22Rv1 (cell line): ENCODE results near the gene AQR.

Source experiments
- ZFX ChIP-seq: fragments of 450-650 bp; IDR thresholded peaks from 2 replicates; pipeline ENCODE4 v1.6.1; 2017; ENCODE audit warnings: antibody characterized with exemption, borderline replicate concordance
- TF ChIP-seq, protein P1 (sequence below): fragments of 450-650 bp; IDR thresholded peaks from 2 replicates; pipeline ENCODE4 v1.5.1; 2017; ENCODE audit warnings: mild to moderate bottlenecking

DNA sequence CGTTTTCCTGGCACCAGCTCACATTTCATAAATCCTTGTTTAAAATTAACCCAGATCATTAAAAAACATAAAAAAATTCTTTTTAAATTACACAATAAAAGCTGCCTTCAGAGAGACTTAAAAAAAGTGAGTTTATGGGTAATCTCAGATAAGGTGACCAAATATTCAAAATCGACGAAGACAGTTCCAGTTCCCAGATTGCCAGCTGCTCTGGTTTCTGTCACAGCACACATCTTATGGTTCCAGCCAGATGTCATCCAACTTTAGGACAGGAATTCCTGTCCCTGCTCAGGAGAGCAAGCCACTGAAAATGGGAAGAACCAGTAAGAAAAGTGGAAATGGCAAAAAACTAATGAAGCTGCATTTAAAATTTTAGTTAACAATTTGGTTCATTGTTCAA lies 34.4 kb upstream of the AQR start:
- TF ChIP-seq, protein P1, sequence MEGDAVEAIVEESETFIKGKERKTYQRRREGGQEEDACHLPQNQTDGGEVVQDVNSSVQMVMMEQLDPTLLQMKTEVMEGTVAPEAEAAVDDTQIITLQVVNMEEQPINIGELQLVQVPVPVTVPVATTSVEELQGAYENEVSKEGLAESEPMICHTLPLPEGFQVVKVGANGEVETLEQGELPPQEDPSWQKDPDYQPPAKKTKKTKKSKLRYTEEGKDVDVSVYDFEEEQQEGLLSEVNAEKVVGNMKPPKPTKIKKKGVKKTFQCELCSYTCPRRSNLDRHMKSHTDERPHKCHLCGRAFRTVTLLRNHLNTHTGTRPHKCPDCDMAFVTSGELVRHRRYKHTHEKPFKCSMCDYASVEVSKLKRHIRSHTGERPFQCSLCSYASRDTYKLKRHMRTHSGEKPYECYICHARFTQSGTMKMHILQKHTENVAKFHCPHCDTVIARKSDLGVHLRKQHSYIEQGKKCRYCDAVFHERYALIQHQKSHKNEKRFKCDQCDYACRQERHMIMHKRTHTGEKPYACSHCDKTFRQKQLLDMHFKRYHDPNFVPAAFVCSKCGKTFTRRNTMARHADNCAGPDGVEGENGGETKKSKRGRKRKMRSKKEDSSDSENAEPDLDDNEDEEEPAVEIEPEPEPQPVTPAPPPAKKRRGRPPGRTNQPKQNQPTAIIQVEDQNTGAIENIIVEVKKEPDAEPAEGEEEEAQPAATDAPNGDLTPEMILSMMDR: no peak
- no peak for TF ChIP-seq ZFX
